PFSK-1 (cell line): ENCODE results near the gene PTPRH.

Experiments
- FOXP2 ChIP-seq: optimal IDR thresholded peaks from 2 replicates; pipeline ENCODE3; 2011; ENCODE audit warnings: borderline replicate concordance, control low read depth, inconsistent platforms; ENCODE audit not compliant: insufficient read depth; ENCODE audit errors: extremely low read length, extremely low read depth
- POLR2AphosphoS5 ChIP-seq: IDR thresholded peaks from 2 replicates; pipeline ENCODE4 v1.6.1; 2012; ENCODE audit warnings: low read depth, mild to moderate bottlenecking, control low read depth, low read length, moderate library complexity
- SIN3A ChIP-seq: IDR thresholded peaks from 2 replicates; pipeline ENCODE4 v1.6.1; 2012; ENCODE audit warnings: mild to moderate bottlenecking, low read length, moderate library complexity, borderline replicate concordance; ENCODE audit not compliant: insufficient read depth
- TAF1 ChIP-seq: IDR thresholded peaks from 2 replicates; pipeline ENCODE4 v1.6.1; 2012; ENCODE audit warnings: low read length, control low read depth, borderline replicate concordance; ENCODE audit not compliant: insufficient read depth

- TF ChIP-seq POLR2AphosphoS5: no peak
- no peak for TF ChIP-seq TAF1
- no peak for TF ChIP-seq SIN3A
- TF ChIP-seq FOXP2: no peak
Observed at GRCh38 chr19:55212447-55212846, 3.1 kb upstream of the PTPRH start.
